ENCODE measurements around the gene ARID5A. TPM values are rescaled to one million over a fixed set of nuclear protein-coding genes. Genes with fewer than 3 reads are reported as not detected.
A peak's percentile ranks its signal among the peaks of the same experiment; 100 is the strongest.

Gene ARID5A
- total and polyA plus RNA-seq, 2 of the 13 experiments (the other 11 are each of a cell fraction or from before 2014, with no cell fraction given) = 6.0 to 9.5 TPM

GRCh38 chr2:96594691-96595152 lies 58.2 kb downstream of the ARID5A start (continued):
- TF ChIP-seq, protein P1, sequence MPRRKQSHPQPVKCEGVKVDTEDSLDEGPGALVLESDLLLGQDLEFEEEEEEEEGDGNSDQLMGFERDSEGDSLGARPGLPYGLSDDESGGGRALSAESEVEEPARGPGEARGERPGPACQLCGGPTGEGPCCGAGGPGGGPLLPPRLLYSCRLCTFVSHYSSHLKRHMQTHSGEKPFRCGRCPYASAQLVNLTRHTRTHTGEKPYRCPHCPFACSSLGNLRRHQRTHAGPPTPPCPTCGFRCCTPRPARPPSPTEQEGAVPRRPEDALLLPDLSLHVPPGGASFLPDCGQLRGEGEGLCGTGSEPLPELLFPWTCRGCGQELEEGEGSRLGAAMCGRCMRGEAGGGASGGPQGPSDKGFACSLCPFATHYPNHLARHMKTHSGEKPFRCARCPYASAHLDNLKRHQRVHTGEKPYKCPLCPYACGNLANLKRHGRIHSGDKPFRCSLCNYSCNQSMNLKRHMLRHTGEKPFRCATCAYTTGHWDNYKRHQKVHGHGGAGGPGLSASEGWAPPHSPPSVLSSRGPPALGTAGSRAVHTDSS (CRISPR knock-in tag; conservative IDR thresholded peaks at IDR 0.05) = no peak
- TF ChIP-seq MXI1 (IDR thresholded peaks at IDR 0.05; ENCODE audit: borderline replicate concordance, low read depth, low read length) (no peak), ZNF33A (CRISPR knock-in tag; IDR thresholded peaks at IDR 0.05; ENCODE audit: borderline replicate concordance) (no peak)

DNA sequence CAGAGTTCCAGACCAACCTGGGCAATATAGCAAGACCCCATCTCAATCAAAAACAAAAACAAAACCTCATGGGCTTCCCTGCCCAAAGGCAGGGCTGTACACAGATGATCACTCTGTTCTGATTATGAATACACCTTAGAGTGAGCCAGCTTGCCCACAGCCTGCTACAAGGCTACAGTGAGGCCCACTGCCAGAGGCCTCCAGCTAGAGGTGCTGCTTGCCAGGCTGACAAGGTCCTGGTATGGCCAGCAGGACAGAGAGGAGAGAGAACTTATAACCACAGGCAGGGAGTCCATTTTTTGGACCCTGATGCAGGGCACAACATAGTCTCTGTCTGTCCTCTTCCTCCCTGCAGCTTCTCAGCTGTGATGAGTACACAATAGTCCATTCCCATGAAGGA lies 60.0 kb downstream of the ARID5A start:
- DNase-seq (ENCODE audit: low spot score) = no peak
- intact Hi-C loops (cut with micrococcal nuclease; ENCODE audit: unreplicated experiment) = no loop called here
- peak; percentile 72 for ATAC-seq
- Histone ChIP-seq H3K4me3 (replicated peaks in 1 of 3; ENCODE audit: insufficient read depth in 1 of 3, low read depth in 2 of 3, low read length in 3 of 3) (no peak overlapping the region), H3K4me2 (ENCODE audit: low read depth, low read length) (no peak overlapping the region), H2AFZ (ENCODE audit: low read length) (no peak overlapping the region), H3K9me3 (ENCODE audit: low read length) (no peaks in the 10 kb centered on the region), H3K9ac (ENCODE audit: insufficient read depth, low read depth, low read length) (no peak overlapping the region), H3K27me3 (ENCODE audit: control insufficient read depth in 1 of 2, insufficient read depth in 2 of 2, low read length in 2 of 2) (no peaks in the 10 kb centered on the region), H3K27ac (ENCODE audit: extremely low read length, insufficient read depth, low read length) (no peak overlapping the region), H3K36me3 (replicated peaks in 1 of 2; ENCODE audit: control insufficient read depth in 1 of 2, insufficient read depth in 2 of 2, low read length in 2 of 2) (peaks cover 32 to 89% of the 10 kb centered on the region in 2 experiments), H3K79me2 (ENCODE audit: insufficient read depth, low read length) (no peaks in the 10 kb centered on the region), H3K4me1 (ENCODE audit: insufficient read depth, low read length) (peaks cover 24% of the 10 kb centered on the region), H4K20me1 (ENCODE audit: insufficient read depth, low read length) (no peaks in the 10 kb centered on the region)
- in situ Hi-C loops (cut with HindIII; ENCODE audit: extremely low pct_ligation_motif_present, low pct_unique_long_range_greater_than_20kb) = no loop called here
- POLR2A ChIA-PET = no interaction called here
- CTCF ChIA-PET (ENCODE audit: low intra/inter-chr PET ratio, low total read pairs) = no interaction called here
- FAIRE-seq = no peak
- BruUV-seq (replicated peaks) = no TSS peak
- TF ChIP-seq ZNF577 (CRISPR knock-in tag; IDR thresholded peaks at IDR 0.05; ENCODE audit: borderline replicate concordance, low read depth) (no peak), FOXP1 (IDR thresholded peaks at IDR 0.05) (no peak), FOXP1 (CRISPR knock-in tag; IDR thresholded peaks at IDR 0.05) (peak; percentile 43; the same call in 1 of the 2 replicates), MAFK (conservative IDR thresholded peaks at IDR 0.05 in 1 of 2, IDR thresholded peaks at IDR 0.05 in 1 of 2; ENCODE audit: low read length in 2 of 2) (no peak), DZIP1 (CRISPR knock-in tag; IDR thresholded peaks at IDR 0.05) (no peak), ZNF12 (CRISPR knock-in tag; IDR thresholded peaks at IDR 0.05) (no peak), ATF6 (CRISPR knock-in tag; conservative IDR thresholded peaks at IDR 0.05) (no peak), PRMT3 (CRISPR knock-in tag; IDR thresholded peaks at IDR 0.05; ENCODE audit: borderline replicate concordance, low read depth) (no peak), RNF2 (conservative IDR thresholded peaks at IDR 0.05; ENCODE audit: low read depth) (no peak), PAX8 (CRISPR knock-in tag; IDR thresholded peaks at IDR 0.05; ENCODE audit: borderline replicate concordance) (no peak), HNF4A (CRISPR knock-in tag; IDR thresholded peaks at IDR 0.05) (peak; percentile 37), SAP130 (CRISPR knock-in tag; IDR thresholded peaks at IDR 0.05; ENCODE audit: low read depth) (peak; percentile 13; the same call in 1 of the 2 replicates), CENPT (CRISPR knock-in tag; IDR thresholded peaks at IDR 0.05; ENCODE audit: low read depth) (no peak)
- TF ChIP-seq, protein P2, sequence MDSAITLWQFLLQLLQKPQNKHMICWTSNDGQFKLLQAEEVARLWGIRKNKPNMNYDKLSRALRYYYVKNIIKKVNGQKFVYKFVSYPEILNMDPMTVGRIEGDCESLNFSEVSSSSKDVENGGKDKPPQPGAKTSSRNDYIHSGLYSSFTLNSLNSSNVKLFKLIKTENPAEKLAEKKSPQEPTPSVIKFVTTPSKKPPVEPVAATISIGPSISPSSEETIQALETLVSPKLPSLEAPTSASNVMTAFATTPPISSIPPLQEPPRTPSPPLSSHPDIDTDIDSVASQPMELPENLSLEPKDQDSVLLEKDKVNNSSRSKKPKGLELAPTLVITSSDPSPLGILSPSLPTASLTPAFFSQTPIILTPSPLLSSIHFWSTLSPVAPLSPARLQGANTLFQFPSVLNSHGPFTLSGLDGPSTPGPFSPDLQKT (CRISPR knock-in tag; IDR thresholded peaks at IDR 0.05; ENCODE audit: borderline replicate concordance) = no peak
